Medulla oblongata (tissue), 1 donor: ENCODE results near the gene LLCFC1.
A peak's percentile ranks its signal among the peaks of the same experiment; 100 is the strongest.

Experiments used
- DNase-seq: peaks from one replicate; pipeline ENCODE4 v3.0.0-alpha.2; 2015; ENCODE audit errors: extremely low spot score

LLCFC1 gene

GRCh38 chr7:142939226-142939910, at the start of gene LLCFC1:
LLCFC1 (plus strand) TSS chr7:142939484; CDS start chr7:142939622, 138 bp downstream.
- DNase-seq = no peak

GRCh38 chr7:142889816-142890215, 49.5 kb upstream of the LLCFC1 start:
- no peak for DNase-seq

- no peak for DNase-seq
These were observed 48.3 kb upstream of the LLCFC1 start for GRCh38 chr7:142890874-142891485.

GRCh38 chr7:142891490-142892082, 47.7 kb upstream of the LLCFC1 start:
- no peak for DNase-seq

- DNase-seq = no peak
These were observed 46.3 kb upstream of the LLCFC1 start for GRCh38 chr7:142892951-142893350.

- no peak for DNase-seq
These were observed 44.9 kb upstream of the LLCFC1 start for GRCh38 chr7:142894112-142894984.

- DNase-seq = no peak
These were observed 44.2 kb upstream of the LLCFC1 start for GRCh38 chr7:142894985-142895593.

- no peak for DNase-seq
These were observed 43.1 kb upstream of the LLCFC1 start for GRCh38 chr7:142896151-142896550.

- no peak for DNase-seq
These were observed 42.4 kb upstream of the LLCFC1 start for GRCh38 chr7:142896741-142897379.

- DNase-seq = no peak
These were observed 41.6 kb upstream of the LLCFC1 start for GRCh38 chr7:142897691-142898090.

- no peak for DNase-seq
These were observed 40.7 kb upstream of the LLCFC1 start for GRCh38 chr7:142898377-142899170.

- DNase-seq = no peak
These were observed 39.6 kb upstream of the LLCFC1 start for GRCh38 chr7:142899661-142900060.

- DNase-seq = no peak
These were observed 37.6 kb upstream of the LLCFC1 start for GRCh38 chr7:142901426-142902259.

GRCh38 chr7:142904128-142904527, 35.2 kb upstream of the LLCFC1 start:
- no peak for DNase-seq

GRCh38 chr7:142905759-142906158, 33.5 kb upstream of the LLCFC1 start:
- no peak for DNase-seq

GRCh38 chr7:142906643-142907042, 32.6 kb upstream of the LLCFC1 start:
- DNase-seq = no peak

GRCh38 chr7:142908290-142908689, 31.0 kb upstream of the LLCFC1 start:
- no peak for DNase-seq

- peak; percentile 37 for DNase-seq
These were observed 30.1 kb upstream of the LLCFC1 start for GRCh38 chr7:142908921-142909890.
